ENCODE data around the gene TOM1L1. TPM values are rescaled to one million over a fixed set of nuclear protein-coding genes. Genes with fewer than 3 reads are reported as not detected.

Gene TOM1L1
- total and polyA plus RNA-seq, 7 donors = 1.1 to 6.5 (median 4.0) TPM

GRCh38 chr17:55002458-55002857 is 101.8 kb downstream of the TOM1L1 start:
- intact Hi-C loops (cut with DNase I) = no loop called here
- no peak for ATAC-seq

GRCh38 chr17:55004484-55004883 is 103.8 kb downstream of the TOM1L1 start:
- H3K27ac ChIP-seq = no peak overlapping the region
- peaks cover 0 to 16% of the 10 kb centered on the region in 2 donors for H3K36me3 ChIP-seq (ENCODE audit: insufficient read depth in 1 of 2, low read depth in 1 of 2)
- 85 to 91% (median 88%) methylated on average over 5 of the region's 5 CpGs for WGBS, 3 donors
- DNase-seq (no peak), ATAC-seq (no peak)
- TF ChIP-seq CTCF (IDR thresholded peaks at IDR 0.05) = no peak
- no peak overlapping the region for H3K4me3 ChIP-seq
- H3K27me3 ChIP-seq (ENCODE audit: insufficient read depth in 3 of 3, low read length in 2 of 3) = no peaks in the 10 kb centered on the region
- no peaks in the 10 kb centered on the region for H3K9me3 ChIP-seq
- no peaks in the 10 kb centered on the region for H3K4me1 ChIP-seq
- intact Hi-C loops (cut with DNase I) = no loop called here

More at GRCh38 chr17:55002458-55002857, 101.8 kb downstream of the TOM1L1 start:
- H3K4me1 ChIP-seq = no peaks in the 10 kb centered on the region
- H3K27me3 ChIP-seq (ENCODE audit: insufficient read depth in 3 of 3, low read length in 2 of 3) = no peaks in the 10 kb centered on the region
- peaks cover 0 to 12% of the 10 kb centered on the region in 2 donors for H3K36me3 ChIP-seq (ENCODE audit: insufficient read depth in 1 of 2, low read depth in 1 of 2)
- no peak for DNase-seq
- H3K9me3 ChIP-seq = no peaks in the 10 kb centered on the region
- H3K4me3 ChIP-seq = no peak overlapping the region
- H3K27ac ChIP-seq = no peak overlapping the region
- TF ChIP-seq CTCF (IDR thresholded peaks at IDR 0.05) = no peak

GRCh38 chr17:55005520-55005919 is 104.9 kb downstream of the TOM1L1 start:
- Histone ChIP-seq H3K27ac (no peak overlapping the region), H3K4me3 (no peak overlapping the region), H3K4me1 (no peaks in the 10 kb centered on the region), H3K27me3 (ENCODE audit: insufficient read depth in 3 of 3, low read length in 2 of 3) (no peaks in the 10 kb centered on the region), H3K36me3 (ENCODE audit: insufficient read depth in 1 of 2, low read depth in 1 of 2) (peaks cover 0 to 9% of the 10 kb centered on the region in 2 donors), H3K9me3 (no peaks in the 10 kb centered on the region)
- intact Hi-C loops (cut with DNase I) = no loop called here
- TF ChIP-seq CTCF (IDR thresholded peaks at IDR 0.05) = no peak
- WGBS, 3 donors = 97 to 100% (median 98%) methylated on average over 1 of the region's 1 CpG
- no peak for DNase-seq
- no peak for ATAC-seq

Other genes with a start within 250 kb of the TOM1L1 start
- gene COX11, start 67.8 kb downstream of the TOM1L1 start, total RNA-seq = 10 to 100 TPM; 34.2 to 51.8 (median 41.3) TPM
- gene COX11, start 67.8 kb downstream of the TOM1L1 start, polyA plus RNA-seq = 10 to 100 TPM; 28.0 to 64.5 (median 42.7) TPM
- 1 to 10 TPM; 1.5 to 4.1 (median 2.7) TPM for gene STXBP4, start 67.9 kb downstream of the TOM1L1 start, total RNA-seq
- 1 to 10 TPM in 1 of 3 donors, under 1 TPM in 2; 0.53 to 2.3 (median 0.79) TPM for gene STXBP4, start 67.9 kb downstream of the TOM1L1 start, polyA plus RNA-seq

Measured in psoas muscle (tissue), 8 donors.